AML-193 (cell line): ENCODE data around the gene COX6A2.
"Not testable (repeated sequence)": the region's sequence is repeated elsewhere in the genome, so short reads cannot be mapped to it uniquely, and the experiment has no call there.

ENCODE experiments used
- DNase-seq, 2 experiments: peaks; one replicate each; lab custom pipeline; 2025; lab: John Stamatoyannopoulos, UW

The COX6A2 gene

DNA sequence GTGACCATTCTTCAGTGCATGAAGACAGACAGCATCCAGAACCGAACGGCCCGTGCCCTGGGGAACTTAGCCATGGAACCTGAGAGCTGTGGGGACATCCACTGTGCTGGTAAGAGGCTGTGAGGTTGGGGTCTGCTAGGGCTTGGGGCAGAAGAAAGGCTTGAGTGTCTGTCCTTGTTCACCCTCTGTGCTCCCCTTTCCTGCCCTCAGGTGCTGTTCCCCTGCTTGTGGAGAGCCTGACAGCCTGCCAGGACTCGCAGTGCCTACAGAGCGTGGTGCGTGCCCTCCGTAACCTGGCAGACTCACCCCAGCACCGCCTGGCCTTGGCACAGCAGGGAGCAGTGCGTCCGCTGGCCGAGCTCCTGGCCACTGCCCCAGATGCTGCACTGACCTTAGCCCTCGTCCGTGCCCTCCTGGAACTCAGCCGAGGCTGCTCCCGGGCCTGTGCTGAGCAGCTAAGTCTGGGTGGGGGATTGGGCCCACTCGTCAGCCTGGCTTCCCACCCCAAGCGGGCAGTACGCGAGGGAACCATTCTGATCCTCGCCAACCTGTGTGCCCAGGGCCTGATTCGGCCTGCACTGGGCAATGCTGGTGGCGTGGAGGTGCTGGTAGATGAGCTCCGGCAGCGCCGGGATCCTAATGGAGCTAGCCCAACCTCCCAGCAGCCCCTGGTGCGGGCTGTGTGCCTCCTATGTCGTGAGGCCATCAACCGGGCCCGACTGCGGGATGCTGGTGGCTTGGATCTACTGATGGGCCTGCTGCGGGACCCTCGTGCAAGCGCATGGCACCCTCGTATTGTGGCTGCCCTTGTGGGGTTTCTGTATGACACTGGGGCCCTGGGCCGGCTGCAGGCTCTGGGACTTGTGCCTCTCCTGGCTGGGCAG lies 34.0 kb upstream of the COX6A2 start:
- no peak for DNase-seq

DNA sequence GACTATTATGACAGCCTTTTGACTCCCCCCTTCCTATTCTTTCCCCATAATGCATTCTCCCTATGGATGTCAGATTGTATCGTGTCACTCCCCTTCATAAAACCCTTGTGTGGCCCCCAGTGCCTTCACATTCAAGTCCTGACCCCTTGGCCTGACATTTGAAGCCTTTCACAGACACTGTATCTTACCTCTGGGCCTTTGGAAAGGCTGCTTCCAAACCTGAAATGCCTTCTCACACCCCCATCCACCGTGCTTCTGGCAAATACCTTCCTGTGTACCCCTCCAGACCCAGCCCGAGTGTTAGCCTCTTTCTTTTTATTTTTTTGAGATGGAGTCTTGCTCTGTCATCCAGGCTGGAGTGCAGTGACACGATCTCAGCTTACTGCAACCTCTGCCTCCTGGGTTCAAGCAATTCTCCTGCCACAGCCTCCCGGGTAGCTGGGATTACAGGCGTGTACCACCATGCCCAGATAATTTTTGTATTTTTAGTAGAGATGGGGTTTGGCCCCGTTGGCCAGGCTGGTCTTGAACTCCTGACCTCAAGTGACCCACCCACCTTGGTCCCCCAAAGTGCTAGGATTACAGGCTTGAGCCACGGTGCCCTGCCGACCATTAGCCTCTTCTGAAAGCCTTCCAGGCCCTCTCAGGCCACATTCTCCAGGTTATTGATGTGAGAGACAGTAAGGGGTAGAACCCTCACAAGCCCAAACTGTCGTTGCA lies 33.2 kb upstream of the COX6A2 start:
- DNase-seq, result no peak

DNA sequence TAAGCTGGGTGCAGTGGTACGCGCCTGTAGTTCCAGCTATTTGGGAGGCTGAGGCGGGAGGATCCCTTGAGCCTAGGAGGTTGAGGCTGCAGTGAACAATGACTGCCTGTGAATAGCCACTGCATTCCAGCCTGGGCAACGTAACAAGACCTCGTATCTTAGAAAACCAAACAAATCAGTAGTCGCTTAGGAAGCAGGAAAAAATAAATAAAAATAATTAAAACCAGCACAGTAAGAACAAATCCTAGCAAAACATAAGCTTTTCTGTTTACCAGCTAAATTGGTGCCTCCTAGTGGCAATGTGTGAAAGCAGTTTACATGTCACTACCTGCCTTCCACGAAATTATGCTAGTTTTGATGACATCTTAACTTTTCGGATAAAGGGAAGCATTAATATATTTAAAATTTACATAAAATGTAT lies 32.4 kb upstream of the COX6A2 start:
- peak; percentile 55 to 60 for DNase-seq

DNA sequence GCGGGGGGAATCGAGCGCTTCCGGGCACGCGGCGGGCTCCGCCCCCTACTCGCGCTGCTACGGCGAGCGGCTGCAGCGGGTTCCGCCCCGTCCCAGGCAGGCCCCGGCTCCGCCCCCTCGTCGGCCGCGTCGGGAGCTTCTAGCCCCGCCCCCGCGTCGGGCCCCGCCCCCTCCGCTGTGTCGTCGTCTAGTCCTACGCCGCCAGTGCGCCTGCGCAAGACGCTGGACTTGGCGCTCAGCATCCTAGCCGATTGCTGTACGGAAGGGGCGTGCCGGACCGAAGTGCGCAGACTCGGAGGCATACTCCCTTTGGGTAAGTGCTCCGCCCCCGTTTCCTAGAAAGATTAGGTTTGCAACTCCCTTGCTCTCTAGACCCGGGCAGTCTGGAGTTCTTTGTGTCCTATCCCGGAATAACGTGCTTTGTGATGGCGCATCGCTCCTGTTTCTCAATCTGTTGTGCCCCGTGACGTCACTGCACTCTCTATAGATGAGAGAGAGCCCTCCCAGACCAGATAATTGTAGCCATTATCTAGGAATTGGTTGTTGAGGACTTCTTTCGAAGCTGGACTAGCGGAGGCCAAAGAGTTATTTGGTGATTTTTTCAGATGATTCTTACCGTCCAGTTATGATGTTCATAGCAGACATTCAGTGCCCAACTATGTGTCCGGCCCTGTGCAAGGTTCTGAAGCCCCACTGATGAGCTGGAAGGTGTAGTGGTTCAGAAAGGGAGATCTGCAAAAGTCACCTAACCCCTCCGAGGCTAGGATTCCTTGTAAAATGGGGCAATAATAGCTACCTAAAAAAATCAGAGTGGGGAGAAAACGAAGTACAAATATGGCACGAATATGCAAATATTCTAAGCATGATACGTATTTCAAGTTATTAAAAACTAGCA lies 31.8 kb upstream of the COX6A2 start:
- peak; percentile 98 to 99 for DNase-seq

DNA sequence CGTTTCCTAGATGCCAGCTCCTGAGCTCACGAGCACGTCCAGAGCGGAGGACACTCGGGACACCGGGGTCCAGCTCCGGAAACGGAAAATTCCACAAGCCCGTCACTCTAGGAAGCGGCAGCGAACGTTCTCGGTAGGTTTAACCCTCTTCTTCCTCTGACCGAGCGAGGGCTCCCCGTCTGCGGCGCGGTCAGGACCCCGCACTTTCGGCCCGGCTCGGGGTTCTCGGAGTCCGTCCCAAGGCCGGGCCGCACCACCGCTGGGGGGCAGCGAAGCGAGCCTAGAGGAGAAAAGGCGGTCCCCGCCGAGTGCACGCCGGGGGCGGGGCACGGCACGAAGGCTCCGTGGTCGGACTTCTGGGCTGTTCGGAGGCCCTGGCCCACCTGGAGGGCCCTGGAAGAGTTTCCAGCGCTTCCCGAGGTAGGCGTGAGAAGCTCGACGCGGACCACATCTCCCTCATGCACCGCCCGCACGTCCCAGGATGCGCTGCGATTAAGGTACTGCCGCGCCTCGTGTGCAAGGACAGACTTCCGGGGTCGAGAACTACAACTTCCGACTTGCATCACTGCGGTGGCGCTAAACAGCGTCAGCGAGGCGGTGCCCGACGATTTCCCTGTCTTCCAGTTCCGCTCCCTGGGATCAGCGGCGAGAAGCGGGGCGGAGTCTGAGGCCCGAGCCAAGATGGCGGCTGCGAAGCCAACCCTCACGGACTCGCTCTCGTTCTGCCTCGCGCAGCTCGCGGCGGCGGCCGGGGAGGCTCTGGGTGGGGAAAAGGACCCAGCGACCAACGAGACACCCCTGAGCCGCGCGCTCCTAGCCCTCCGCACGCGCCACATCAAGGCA lies 30.9 kb upstream of the COX6A2 start, which contains the start of gene ARMC5:
Gene ARMC5 (plus strand): TSS at position 658 of the 843 bp plus-strand sequence. CDS start 24 bp downstream, at position 682.
- peak; percentile 94 to 95 for DNase-seq

DNA sequence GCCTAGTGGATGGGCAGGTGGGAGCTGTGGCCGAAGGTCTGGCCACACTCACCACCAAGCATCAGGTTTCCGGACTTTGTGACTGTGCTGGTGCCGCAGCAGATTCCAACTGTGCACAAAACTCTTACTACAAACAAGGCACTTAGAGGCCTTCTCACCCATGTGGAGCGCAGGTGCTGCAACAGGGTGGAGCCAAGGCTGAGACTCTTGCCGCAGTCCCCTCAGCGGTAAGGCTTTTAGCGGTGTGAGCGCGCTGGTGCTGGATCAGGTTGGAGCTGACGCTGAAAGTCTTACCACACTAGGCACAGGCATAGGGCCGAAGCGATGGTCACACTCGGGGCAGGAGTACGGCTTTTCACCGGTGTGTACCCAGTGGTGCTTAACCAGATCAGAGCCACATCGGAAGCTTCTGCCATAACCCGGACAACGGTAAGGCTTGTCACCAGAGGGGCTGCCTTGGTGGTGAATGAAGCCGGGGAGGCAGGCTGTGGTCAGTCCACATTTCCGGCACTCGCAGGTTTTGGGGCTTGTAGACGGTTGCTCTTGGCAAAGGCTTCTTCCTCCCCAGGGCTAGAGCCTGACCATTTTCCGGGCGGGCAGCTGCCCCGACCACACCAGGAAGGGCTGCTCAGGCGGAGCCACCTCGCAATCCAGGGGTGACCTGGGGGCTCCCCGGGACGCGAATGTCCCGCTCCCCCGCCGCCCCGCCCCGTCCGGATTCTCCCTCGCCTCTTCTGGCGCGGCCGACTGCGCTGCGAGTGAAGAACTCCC lies 30.1 kb upstream of the COX6A2 start:
- peak; percentile 92 for DNase-seq

DNA sequence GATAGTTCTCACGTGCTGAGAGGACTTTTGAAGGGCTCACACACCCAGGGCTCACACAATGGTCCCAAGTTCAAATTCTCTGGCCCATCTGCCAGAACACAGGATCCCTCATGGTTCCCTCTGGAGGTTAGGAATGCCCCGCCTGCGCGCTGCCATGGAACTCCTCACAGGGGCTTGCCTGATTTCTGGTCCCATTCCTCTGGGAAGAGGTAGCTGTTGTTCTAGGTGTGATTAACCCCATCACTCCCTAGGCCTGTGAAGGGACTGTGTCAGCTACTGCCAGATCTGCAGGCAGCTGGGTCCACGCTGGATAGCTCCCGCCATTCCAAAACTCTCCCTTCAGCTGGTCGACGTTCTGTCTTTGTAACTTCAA lies 28.8 kb upstream of the COX6A2 start:
- DNase-seq, result no peak

DNA sequence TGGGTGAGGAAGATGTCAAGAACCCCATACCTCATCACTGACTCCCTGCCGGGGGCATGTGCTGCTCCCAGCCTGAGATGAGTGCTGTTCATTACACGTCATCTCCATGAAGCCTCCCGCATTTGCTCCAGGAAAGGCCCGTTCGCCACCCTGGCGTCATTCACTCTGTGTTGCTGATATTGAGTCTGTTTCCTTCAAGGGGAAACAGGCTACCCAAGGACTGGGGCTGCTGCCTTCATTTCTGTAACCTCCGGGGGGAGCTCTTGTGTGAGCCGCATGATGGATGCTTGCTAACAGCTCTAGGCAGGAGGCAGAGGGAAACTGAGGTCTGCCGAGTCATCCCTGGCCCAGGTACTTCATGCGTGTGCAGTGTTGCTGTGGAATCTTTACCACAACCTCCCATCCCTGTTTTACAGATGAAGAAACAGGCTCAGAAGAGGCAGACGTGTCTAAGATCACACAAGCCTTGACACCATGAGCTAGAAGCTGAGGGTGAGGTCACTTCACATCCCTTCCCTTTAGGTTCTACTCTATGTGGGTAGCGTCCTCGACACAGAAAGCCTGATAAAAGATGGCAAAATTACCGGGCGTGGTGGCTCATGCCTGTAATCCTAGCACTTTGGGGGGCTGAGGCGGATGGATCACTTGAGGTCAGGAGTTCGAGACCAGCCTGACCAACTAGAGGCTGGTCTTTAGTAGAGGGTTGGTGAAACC lies 27.6 kb upstream of the COX6A2 start:
- DNase-seq, result peak; percentile 20 to 22

DNA sequence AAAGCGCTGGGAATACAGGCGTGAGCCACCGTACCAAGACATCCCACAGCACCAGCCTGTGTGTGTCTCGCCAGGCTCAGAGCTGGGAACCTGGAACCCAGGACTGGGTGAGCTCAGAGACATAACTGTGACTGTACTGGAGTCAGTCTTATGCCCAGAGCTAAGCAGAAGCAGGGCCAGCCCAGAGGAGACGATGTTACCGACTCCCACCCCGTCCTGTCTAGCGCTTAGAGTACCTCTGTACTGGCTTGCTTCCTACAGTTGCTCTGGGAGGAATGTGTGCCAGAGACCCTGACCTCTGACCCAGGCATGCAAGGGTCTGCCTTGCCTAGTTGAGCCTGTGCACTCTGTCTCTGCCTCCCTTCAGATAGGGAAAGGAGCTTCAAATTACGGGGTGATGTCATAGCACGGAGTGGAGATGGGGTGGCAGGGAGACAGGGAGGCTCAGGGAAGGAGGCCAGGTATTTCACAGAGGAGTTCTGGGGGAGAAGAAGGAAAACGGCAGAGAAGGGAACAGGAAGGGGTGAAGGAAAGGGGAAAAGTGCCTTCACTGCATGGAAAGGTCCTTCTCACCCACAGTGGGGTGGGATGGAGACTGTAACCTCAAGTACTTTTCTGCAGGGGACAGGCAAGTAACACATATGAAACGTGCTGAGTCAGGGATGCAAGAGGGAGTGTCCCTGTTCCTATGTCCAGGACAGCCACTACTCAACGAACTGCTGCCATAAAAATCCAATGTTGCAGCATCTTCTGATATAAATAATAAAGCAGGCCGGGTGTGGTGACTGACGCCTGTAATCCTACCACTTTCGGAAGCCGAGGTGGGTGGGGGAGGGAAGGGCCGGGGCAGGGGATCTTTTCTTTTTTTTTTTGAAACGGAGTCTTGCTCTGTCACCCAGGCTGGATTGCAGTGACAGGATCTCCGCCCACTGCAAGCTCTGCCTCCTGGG lies 25.4 kb upstream of the COX6A2 start:
- DNase-seq, result no peak

DNA sequence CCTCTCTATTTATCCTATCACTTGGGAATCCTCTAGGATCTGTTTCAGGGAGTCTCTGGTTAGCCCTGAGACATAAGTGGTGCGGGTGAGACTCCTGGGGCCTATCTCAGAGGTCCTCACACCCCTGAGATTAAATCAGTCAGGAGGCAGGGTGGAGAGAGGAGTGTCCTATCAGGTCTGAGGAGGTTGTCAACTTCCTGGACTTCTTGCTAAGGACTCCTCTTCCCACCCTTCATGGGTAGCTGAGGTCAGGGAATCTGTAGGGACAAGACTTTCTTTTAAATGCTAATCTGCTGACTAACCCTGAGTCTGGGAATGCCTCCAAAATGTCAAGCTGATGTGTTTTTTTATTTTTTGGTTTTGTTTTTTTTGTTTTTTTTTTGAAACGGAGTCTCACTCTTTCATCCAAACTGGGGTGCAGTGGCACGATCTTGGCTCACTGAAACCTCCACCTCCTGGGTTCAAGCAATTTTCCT lies 24.5 kb upstream of the COX6A2 start:
- no peak for DNase-seq

DNA sequence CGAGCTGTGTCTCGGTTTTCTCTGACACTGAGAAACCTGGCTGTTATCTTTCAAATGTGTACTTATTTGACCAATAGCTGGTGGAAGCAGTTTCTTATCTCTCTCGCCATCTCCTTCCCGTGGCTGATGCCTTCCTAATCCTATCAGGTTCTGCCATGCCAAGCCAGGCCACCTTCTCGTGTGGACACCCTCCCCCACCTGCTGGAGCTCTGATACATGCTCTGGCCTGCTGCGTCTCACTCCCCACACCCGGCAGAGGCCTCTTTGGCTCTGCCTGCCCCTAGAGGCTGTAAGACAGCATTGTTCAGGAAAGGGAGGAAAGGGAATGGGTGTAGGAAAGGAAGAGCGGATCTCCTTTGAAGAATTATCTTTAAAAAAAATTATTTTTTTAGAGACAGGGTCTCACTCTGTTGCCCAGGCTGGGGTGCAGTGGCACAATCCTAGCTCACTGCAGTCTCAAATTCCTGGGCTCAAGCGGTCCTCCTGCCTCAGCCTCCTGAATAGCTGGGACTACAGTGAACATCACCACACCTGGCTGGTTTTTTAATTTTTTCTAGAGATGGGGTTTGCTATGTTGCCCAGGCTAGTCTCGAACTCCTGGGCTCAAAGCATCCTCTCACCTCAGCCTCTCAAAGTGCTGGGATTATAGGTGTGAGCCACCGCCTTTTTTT lies 23.7 kb upstream of the COX6A2 start:
- DNase-seq, result peak; percentile 62 to 71

DNA sequence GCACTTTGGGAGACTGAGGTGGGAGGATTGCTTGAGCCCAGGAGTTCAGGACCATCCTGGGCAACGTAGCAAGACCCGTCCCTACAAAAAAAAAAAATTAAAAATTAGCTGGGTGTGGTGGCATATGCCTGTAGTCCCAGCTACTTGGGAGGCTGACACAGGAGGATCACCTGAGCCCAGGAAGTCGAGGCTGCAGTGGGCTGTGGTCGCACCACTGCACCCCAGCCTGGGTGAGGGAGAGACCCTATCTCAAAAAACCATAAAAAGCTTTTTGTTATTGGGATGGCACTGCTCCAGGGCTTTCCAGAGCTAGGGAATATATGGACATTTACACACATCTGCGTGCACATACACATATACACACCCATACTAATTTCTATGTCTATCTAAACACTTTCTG lies 23.0 kb upstream of the COX6A2 start:
- DNase-seq, result no peak

DNA sequence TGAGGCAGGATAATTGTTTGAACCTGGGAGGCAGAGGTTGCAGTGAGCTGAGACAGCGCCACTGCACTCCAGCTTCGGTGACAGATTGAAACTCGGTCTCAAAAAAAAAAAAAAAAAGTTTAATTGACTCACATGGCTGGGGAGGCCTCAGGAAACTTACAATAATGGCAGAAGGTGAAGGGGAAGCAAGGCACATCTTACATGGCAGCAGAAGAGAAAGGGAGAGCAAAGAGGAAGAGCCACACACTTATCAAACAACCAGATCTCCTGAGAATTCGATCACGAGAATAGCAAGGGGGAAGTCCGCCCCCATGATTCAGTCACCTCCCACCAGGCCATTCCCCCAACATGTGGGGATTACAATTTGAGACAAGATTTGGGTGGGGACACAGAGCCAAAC lies 17.8 kb upstream of the COX6A2 start:
- not testable (repeated sequence) for DNase-seq

DNA sequence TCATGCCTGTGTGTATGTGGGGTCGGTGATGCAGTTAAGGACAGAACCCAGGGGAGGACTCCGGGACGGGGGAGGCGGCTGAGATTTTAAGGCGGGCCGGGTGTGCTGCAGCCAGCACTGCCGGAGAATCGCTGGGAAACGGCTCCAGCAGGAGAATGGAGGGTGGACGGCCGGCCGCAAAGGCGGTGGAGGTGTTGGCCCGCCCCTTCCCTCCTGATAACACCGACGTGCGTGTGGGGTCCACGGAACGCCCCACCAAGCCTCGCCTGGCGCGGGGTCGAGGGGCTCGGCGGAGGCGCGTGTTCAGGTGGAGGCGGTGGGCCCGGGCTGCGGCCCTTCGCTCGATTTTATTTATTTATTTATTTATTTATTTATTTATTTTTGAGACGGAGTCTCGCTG lies 13.8 kb upstream of the COX6A2 start:
- DNase-seq, result no peak

DNA sequence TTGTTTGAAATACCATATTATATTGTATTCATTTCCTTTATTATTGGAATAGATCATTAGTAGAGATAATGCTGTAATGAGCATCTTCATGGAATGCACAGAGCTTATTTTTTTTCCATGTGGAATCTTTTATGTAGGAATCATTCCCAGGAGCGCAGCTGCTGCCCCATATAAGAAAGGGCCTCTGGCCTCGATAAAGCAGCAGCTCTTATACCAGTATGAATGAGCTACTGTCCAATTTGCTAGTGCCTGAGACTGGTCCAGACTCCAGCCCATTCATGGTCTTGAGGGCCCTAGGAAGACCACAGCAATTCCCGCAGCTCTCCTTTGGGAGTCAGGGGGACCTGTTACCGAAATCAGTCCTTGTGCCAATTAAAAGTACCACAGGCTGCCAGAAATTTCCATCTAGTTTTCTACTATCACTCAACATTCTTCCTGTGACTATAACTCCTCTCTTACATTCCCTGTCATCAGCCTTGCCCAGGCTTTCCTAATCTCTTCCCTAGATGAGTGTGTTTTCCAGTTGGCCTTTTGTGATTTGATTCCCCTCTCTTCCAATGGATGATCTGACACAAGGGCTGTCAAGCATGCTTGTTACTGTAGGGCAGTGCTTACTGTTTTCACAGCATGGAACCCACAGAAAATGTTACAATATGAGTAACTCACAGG lies 12.5 kb upstream of the COX6A2 start:
- DNase-seq, result no peak

DNA sequence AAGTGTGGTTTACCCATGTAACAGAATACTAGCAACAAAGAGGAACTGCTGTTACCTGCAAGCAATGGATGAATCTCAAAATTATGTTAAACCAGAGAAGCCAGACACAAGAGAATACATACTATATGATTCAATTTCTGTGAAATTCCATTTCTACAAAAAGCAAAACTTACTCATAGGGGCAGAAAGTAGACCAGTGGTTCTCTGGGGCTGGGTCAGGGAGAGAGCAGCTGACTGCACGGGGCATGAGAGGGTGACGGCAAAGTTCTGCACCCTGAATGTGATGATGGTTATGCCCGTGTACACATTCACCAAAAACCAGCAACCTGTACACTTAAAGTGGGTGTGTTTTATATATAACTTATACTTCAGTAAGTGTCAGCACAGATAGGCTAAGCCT lies 11.4 kb upstream of the COX6A2 start:
- no peak for DNase-seq

DNA sequence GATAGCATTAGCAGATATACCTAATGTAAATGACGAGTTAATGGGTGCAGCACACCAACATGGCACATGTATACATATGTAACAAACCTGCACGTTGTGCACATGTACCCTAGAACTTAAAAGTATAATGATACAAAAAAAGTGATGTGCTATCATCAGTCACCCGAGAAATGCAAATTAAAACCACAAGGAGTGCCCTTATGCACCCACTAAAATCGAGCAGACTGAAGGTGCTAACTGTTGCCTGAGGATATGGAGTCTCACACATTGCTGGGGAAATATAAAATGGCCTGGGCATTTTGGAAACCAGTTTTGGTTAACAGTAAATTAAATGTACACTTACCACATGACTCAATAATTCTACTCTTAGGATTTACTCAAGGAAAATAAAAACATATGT lies 10.9 kb upstream of the COX6A2 start:
- not testable (repeated sequence) for DNase-seq
